Neural progenitor cell (in vitro differentiated cells): Measurements from ENCODE around the gene LAMA1. TPM values are rescaled to one million over a fixed set of nuclear protein-coding genes. Genes with fewer than 3 reads are reported as not detected.

ENCODE experiments used
- DNase-seq: peaks from one replicate; pipeline ENCODE4 v3.0.0-alpha.2; 2016; ENCODE audit warnings: low spot score
- H2AFZ ChIP-seq: fragments of 200-600 bp; sonication (generic); replicated peaks from 2 replicates; pipeline ENCODE4 v1.6.1; 2016; ENCODE audit warnings: antibody characterized with exemption
- H3F3A ChIP-seq: fragments of 200-600 bp; sonication (generic); 2 replicates; pipeline ENCODE4 v1.6.1; 2016; ENCODE audit warnings: antibody characterized with exemption, low read depth
- H3K27ac ChIP-seq: fragments of 200-600 bp; sonication (generic); 2 replicates; pipeline ENCODE4 v1.5.1; 2016; ENCODE audit warnings: mild to moderate bottlenecking
- H3K27me3 ChIP-seq: fragments of 200-600 bp; sonication (generic); 2 replicates; pipeline ENCODE4 v1.6.1; 2016; ENCODE audit warnings: mild to moderate bottlenecking, moderate library complexity
- H3K36me3 ChIP-seq: fragments of 200-600 bp; sonication (generic); 2 replicates; pipeline ENCODE4 v1.5.1; 2016
- H3K4me1 ChIP-seq: fragments of 200-600 bp; sonication (generic); 2 replicates; pipeline ENCODE4 v1.6.1; 2016; ENCODE audit warnings: mixed run types
- H3K4me2 ChIP-seq: fragments of 200-600 bp; sonication (generic); 2 replicates; pipeline ENCODE4 v1.6.1; 2016
- H3K4me3 ChIP-seq: fragments of 200-600 bp; sonication (generic); 2 replicates; pipeline ENCODE4 v1.5.1; 2016
- H3K79me2 ChIP-seq: fragments of 200-600 bp; sonication (generic); 2 replicates; pipeline ENCODE4 v1.6.1; 2016; ENCODE audit warnings: low read depth
- H3K9ac ChIP-seq: fragments of 200-600 bp; sonication (generic); 2 replicates; pipeline ENCODE4 v1.6.1; 2016
- H3K9me3 ChIP-seq: fragments of 200-600 bp; sonication (generic); 2 replicates; pipeline ENCODE4 v1.5.1; 2016; ENCODE audit warnings: low read depth
- H4K20me1 ChIP-seq: fragments of 200-600 bp; sonication (generic); 2 replicates; pipeline ENCODE4 v1.6.1; 2016; ENCODE audit warnings: low read depth
- H3K27ac Mint-ChIP-seq: 3 replicates; pipeline ENCODE4 v1.8.0; 2021; ENCODE audit warnings: mixed read lengths
- H3K27me3 Mint-ChIP-seq: 2 replicates; pipeline ENCODE4 v1.8.0; 2022; ENCODE audit warnings: low read depth, mild to moderate bottlenecking, inconsistent platforms, moderate library complexity, mixed read lengths; ENCODE audit not compliant: insufficient read depth
- H3K36me3 Mint-ChIP-seq: 3 replicates; pipeline ENCODE4 v1.8.0; 2021; ENCODE audit warnings: mixed read lengths
- H3K4me1 Mint-ChIP-seq: 3 replicates; pipeline ENCODE4 v1.8.0; 2021; ENCODE audit warnings: mixed read lengths
- H3K4me3 Mint-ChIP-seq: 3 replicates; pipeline ENCODE4 v1.8.0; 2021; ENCODE audit warnings: mild to moderate bottlenecking, moderate library complexity, mixed read lengths
- H3K9me3 Mint-ChIP-seq: 3 replicates; pipeline ENCODE4 v1.8.0; 2020; ENCODE audit warnings: mixed read lengths
- EZH2 ChIP-seq: fragments of 200-600 bp; sonication (generic); IDR thresholded peaks from 2 replicates; pipeline ENCODE4 v1.6.1; 2017; ENCODE audit warnings: antibody characterized with exemption, mild to moderate bottlenecking, moderate library complexity
- EZH2phosphoT487 ChIP-seq: fragments of 200-600 bp; sonication (generic); IDR thresholded peaks from 2 replicates; pipeline ENCODE4 v1.6.1; 2017; ENCODE audit warnings: antibody characterized with exemption
- total RNA-seq: library from RNA; depleted of rRNA; stranded (reverse); fragments of >200 nt; gene quantifications from 2 replicates; pipeline ENCODE4 v1.2.3, GENCODE V29; 2015; ENCODE audit warnings: low replicate concordance
- TF ChIP-seq, protein P1 (sequence below): fragments of 200-600 bp; sonication (generic); IDR thresholded peaks from 2 replicates; pipeline ENCODE4 v1.5.1; 2017; ENCODE audit warnings: antibody characterized with exemption, mild to moderate bottlenecking

The LAMA1 gene
- total RNA-seq, 1 donor from 2014 or later, result 80.3 TPM

DNA sequence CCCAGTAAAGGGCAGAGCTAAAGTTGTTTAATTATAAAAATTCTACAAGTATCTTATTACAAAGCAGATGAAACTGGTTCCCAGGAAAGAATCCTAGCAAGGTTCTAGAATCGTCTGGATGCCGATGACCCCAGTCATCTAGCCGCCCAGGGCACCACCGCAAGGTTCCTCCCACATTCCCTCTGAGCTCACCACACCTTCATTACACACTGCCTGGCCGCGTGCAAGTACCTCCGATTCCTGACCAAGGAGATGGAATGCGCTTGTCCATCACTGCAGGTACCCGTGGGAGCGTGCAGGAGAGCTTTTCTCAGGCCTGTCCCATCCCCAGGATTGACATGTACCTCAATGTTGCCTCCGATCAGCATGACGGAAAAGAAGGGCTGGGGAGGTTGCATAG is 158.5 kb downstream of the LAMA1 start:
- peaks cover 75% of the 10 kb centered on the region for H3K36me3 Mint-ChIP-seq
- H3K79me2 ChIP-seq, result no peaks in the 10 kb centered on the region

DNA sequence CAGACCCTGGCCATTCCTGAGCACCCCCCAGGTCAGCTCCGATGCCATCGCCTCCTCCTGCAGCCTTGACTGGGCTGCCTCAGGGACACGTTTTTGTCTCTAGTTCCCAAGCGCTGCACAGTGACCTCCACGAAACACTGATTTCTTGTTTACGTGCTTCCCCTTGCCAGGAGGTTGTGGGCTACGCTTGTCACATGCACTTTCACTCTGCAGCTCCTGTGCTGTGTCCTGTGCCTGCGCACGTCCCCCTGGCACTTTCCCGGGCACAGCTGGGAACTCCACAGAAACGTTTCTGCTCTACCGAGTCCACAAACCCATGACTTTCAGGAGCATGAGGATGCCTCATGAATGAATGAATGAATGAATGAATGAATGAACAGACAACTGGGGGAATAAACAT is 160.6 kb downstream of the LAMA1 start:
- H3K36me3 Mint-ChIP-seq, result peaks cover 78% of the 10 kb centered on the region
- TF ChIP-seq EZH2 (no peak), EZH2phosphoT487 (no peak)
- TF ChIP-seq, protein P1, sequence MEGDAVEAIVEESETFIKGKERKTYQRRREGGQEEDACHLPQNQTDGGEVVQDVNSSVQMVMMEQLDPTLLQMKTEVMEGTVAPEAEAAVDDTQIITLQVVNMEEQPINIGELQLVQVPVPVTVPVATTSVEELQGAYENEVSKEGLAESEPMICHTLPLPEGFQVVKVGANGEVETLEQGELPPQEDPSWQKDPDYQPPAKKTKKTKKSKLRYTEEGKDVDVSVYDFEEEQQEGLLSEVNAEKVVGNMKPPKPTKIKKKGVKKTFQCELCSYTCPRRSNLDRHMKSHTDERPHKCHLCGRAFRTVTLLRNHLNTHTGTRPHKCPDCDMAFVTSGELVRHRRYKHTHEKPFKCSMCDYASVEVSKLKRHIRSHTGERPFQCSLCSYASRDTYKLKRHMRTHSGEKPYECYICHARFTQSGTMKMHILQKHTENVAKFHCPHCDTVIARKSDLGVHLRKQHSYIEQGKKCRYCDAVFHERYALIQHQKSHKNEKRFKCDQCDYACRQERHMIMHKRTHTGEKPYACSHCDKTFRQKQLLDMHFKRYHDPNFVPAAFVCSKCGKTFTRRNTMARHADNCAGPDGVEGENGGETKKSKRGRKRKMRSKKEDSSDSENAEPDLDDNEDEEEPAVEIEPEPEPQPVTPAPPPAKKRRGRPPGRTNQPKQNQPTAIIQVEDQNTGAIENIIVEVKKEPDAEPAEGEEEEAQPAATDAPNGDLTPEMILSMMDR, result no peak
- H3K9me3 Mint-ChIP-seq, result peaks cover 3% of the 10 kb centered on the region
- Histone ChIP-seq H3K4me2 (no peak overlapping the region), H3K27ac (no peak overlapping the region), H3K9ac (no peak overlapping the region), H3K9me3 (no peaks in the 10 kb centered on the region), H3F3A (no peaks in the 10 kb centered on the region), H3K4me1 (peaks cover 3% of the 10 kb centered on the region), H3K27me3 (no peaks in the 10 kb centered on the region), H3K79me2 (no peaks in the 10 kb centered on the region), H2AFZ (no peak overlapping the region), H3K36me3 (peaks cover 12% of the 10 kb centered on the region), H3K4me3 (no peak overlapping the region), H4K20me1 (no peaks in the 10 kb centered on the region)
- no peak for DNase-seq
- H3K4me3 Mint-ChIP-seq, result no peak overlapping the region
- no peak overlapping the region for H3K27ac Mint-ChIP-seq
- H3K27me3 Mint-ChIP-seq, result peaks cover 12% of the 10 kb centered on the region
- no peaks in the 10 kb centered on the region for H3K4me1 Mint-ChIP-seq

More for the DNA sequence above, 158.5 kb downstream of the LAMA1 start:
- no peaks in the 10 kb centered on the region for H3K9me3 ChIP-seq
- H3F3A ChIP-seq, result no peaks in the 10 kb centered on the region
- H3K4me1 Mint-ChIP-seq, result no peaks in the 10 kb centered on the region
- H3K4me2 ChIP-seq, result no peak overlapping the region
- no peaks in the 10 kb centered on the region for H3K27me3 ChIP-seq
- peaks cover 8% of the 10 kb centered on the region for H3K27me3 Mint-ChIP-seq
- H3K4me1 ChIP-seq, result no peaks in the 10 kb centered on the region
- no peaks in the 10 kb centered on the region for H4K20me1 ChIP-seq
- no peak overlapping the region for H3K27ac ChIP-seq
- H3K27ac Mint-ChIP-seq, result no peak overlapping the region
- H3K4me3 Mint-ChIP-seq, result no peak overlapping the region
- H3K9ac ChIP-seq, result no peak overlapping the region
- H3K36me3 ChIP-seq, result peaks cover 15% of the 10 kb centered on the region
- no peak for DNase-seq
- H3K4me3 ChIP-seq, result no peak overlapping the region
- H2AFZ ChIP-seq, result no peak overlapping the region
- H3K9me3 Mint-ChIP-seq, result peaks cover 3% of the 10 kb centered on the region
- TF ChIP-seq, protein P1, result no peak
- TF ChIP-seq EZH2phosphoT487 (no peak), EZH2 (no peak)

DNA sequence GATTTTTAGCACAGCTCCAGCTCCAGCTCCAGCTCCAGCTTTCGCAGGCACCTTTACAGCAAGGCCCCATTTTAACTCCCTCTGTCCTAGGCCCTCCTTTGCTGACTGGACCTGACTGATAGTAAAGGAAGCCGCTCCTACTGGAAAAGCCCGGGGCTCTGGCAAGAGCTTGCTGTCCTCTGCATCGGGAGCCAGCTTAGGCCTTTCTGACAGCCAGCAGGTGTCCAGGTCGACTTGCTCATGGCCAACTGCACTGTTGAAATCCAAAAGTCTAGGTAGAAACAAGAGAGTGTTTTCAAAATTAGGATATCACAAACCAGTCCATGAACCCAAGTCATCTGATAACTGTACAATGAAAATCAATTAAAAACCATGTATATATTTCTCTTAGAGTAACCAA is 161.1 kb downstream of the LAMA1 start:
- Mint-ChIP-seq H3K4me1 (peaks cover 5% of the 10 kb centered on the region), H3K4me3 (no peak overlapping the region), H3K36me3 (peaks cover 80% of the 10 kb centered on the region), H3K27ac (no peak overlapping the region), H3K27me3 (peaks cover 12% of the 10 kb centered on the region), H3K9me3 (peaks cover 3% of the 10 kb centered on the region)
- Histone ChIP-seq H3K27me3 (no peaks in the 10 kb centered on the region), H3K4me1 (peaks cover 8% of the 10 kb centered on the region), H3K9ac (no peak overlapping the region), H2AFZ (no peak overlapping the region), H4K20me1 (no peaks in the 10 kb centered on the region), H3K9me3 (no peaks in the 10 kb centered on the region), H3K36me3 (peaks cover 12% of the 10 kb centered on the region), H3K79me2 (no peaks in the 10 kb centered on the region), H3K4me3 (no peak overlapping the region), H3F3A (no peaks in the 10 kb centered on the region), H3K4me2 (no peak overlapping the region), H3K27ac (no peak overlapping the region)
- no peak for DNase-seq
- TF ChIP-seq, protein P1, result no peak
- TF ChIP-seq EZH2phosphoT487 (no peak), EZH2 (no peak)
